H1 (cell line): ENCODE results near the gene FKBP6. TPM values are rescaled to one million over a fixed set of nuclear protein-coding genes. Genes with fewer than 3 reads are reported as not detected.

ENCODE experiments used
- CTCF ChIA-PET: fragments of 300-600 bp; sonication (Branson Sonifier 250); formaldehyde crosslinking; loops from one replicate; lab custom pipeline; 2021; ENCODE audit not compliant: partially characterized antibody; lab: Charles Lee
- POLR2A ChIA-PET: fragments of 300-600 bp; sonication (Branson Sonifier 250); formaldehyde crosslinking; loops from one replicate; lab custom pipeline; 2021; ENCODE audit warnings: inconsistent platforms; ENCODE audit not compliant: partially characterized antibody; lab: Charles Lee
- DNase-seq, 2 experiments: peaks; one replicate each; pipeline versions ENCODE4 v3.0.0 to v3.0.0-alpha.2; 2010 to 2022; ENCODE audit warnings: low spot score in 2 of 2, low read depth in 1 of 2, mixed read lengths in 1 of 2
- FAIRE-seq: peaks from 2 replicates; lab custom pipeline; 2011; peaks lifted over from hg19 to GRCh38; lab: Jason Lieb, UNC
- H2AFZ ChIP-seq: 2 replicates; pipeline ENCODE4 v1.8.1; 2012; ENCODE audit warnings: low read length, inconsistent platforms
- H2AK5ac ChIP-seq: 2 replicates; pipeline ENCODE4 v1.6.1; 2013; ENCODE audit warnings: low read depth, low read length
- H2BK120ac ChIP-seq: replicated peaks from 2 replicates; pipeline ENCODE3; 2013; ENCODE audit warnings: low read depth, low read length, inconsistent platforms
- H2BK12ac ChIP-seq: 2 replicates; pipeline ENCODE4 v1.6.1; 2013; ENCODE audit warnings: low read depth, low read length
- H2BK15ac ChIP-seq: 2 replicates; pipeline ENCODE4 v1.6.1; 2013; ENCODE audit warnings: low read length
- H2BK20ac ChIP-seq: 2 replicates; pipeline ENCODE4 v1.6.1; 2013; ENCODE audit warnings: low read length
- H2BK5ac ChIP-seq: 2 replicates; pipeline ENCODE4 v1.6.1; 2013; ENCODE audit warnings: low read depth, low read length
- H3K14ac ChIP-seq: 2 replicates; pipeline ENCODE4 v1.6.1; 2013; ENCODE audit warnings: inconsistent platforms; ENCODE audit not compliant: insufficient read length
- H3K18ac ChIP-seq: 2 replicates; pipeline ENCODE4 v1.6.1; 2013; ENCODE audit warnings: low read length; ENCODE audit errors: extremely low read depth
- H3K23ac ChIP-seq: 2 replicates; pipeline ENCODE4 v1.6.1; 2013; ENCODE audit warnings: inconsistent platforms; ENCODE audit not compliant: insufficient read length
- H3K23me2 ChIP-seq: 2 replicates; pipeline ENCODE4 v1.6.1; 2013; ENCODE audit warnings: low read depth, low read length
- H3K27ac ChIP-seq: 2 replicates; pipeline ENCODE4 v1.6.1; 2011; ENCODE audit warnings: low read depth, low read length, inconsistent platforms
- H3K27me3 ChIP-seq, 4 experiments: replicated peaks in 1 of 4; 1 replicate in 1 of 4; 2 replicates in 3 of 4; pipeline versions ENCODE4 v1.6.1 to v1.8.1; 2011 to 2013; ENCODE audit warnings: low read length in 3 of 4, mild to moderate bottlenecking in 3 of 4, inconsistent platforms in 2 of 4, mixed read lengths in 2 of 4, moderate library complexity in 1 of 4; ENCODE audit not compliant: control insufficient read depth in 3 of 4, insufficient read depth in 3 of 4; ENCODE audit errors: extremely low read depth in 1 of 4
- H3K36me3 ChIP-seq, 4 experiments: 2 replicates each; pipeline versions ENCODE4 v1.6.1 to v1.8.1; 2011 to 2013; ENCODE audit warnings: mild to moderate bottlenecking in 4 of 4, low read length in 3 of 4, moderate library complexity in 2 of 4, control low read depth in 1 of 4, inconsistent platforms in 1 of 4; ENCODE audit not compliant: insufficient read depth in 4 of 4, control insufficient read depth in 2 of 4
- H3K4ac ChIP-seq: replicated peaks from 2 replicates; pipeline ENCODE3; 2013; ENCODE audit warnings: low read length, low read depth, mixed read lengths, inconsistent platforms; ENCODE audit not compliant: insufficient read length
- H3K4me1 ChIP-seq, 4 experiments: replicated peaks in 1 of 4; 1 replicate in 1 of 4; 2 replicates in 3 of 4; pipeline versions ENCODE4 v1.6.1 to v1.8.1; 2011 to 2013; ENCODE audit warnings: low read length in 3 of 4, inconsistent platforms in 2 of 4, mixed read lengths in 1 of 4; ENCODE audit not compliant: insufficient read depth in 4 of 4, control insufficient read depth in 3 of 4
- H3K4me2 ChIP-seq, 2 experiments: 2 replicates each; pipeline versions ENCODE4 v1.6.1 to v1.8.1; 2011 to 2013; ENCODE audit warnings: low read depth in 2 of 2, low read length in 2 of 2, control low read depth in 1 of 2, inconsistent platforms in 1 of 2, mild to moderate bottlenecking in 1 of 2; ENCODE audit not compliant: insufficient read depth in 1 of 2
- H3K4me3 ChIP-seq, 4 experiments: fragments of 200-600, 300-600 bp in 1 of 4; sonication (generic), shearing (Covaris generic), sonication (Bioruptor Twin) in 1 of 4; 2 replicates each; pipeline versions ENCODE4 v1.5.1 to v1.8.1; 2011 to 2016; ENCODE audit warnings: low read length in 4 of 4, low read depth in 3 of 4, control low read depth in 2 of 4, inconsistent platforms in 2 of 4, mild to moderate bottlenecking in 2 of 4, mixed read lengths in 1 of 4, moderate library complexity in 1 of 4; ENCODE audit not compliant: insufficient read depth in 2 of 4; ENCODE audit errors: extremely low read depth in 1 of 4
- H3K56ac ChIP-seq: replicated peaks from 2 replicates; pipeline ENCODE3; 2013; ENCODE audit warnings: low read depth, mild to moderate bottlenecking, mixed read lengths, low read length, inconsistent platforms; ENCODE audit not compliant: insufficient read length
- H3K79me1 ChIP-seq: 2 replicates; pipeline ENCODE4 v1.6.1; 2013; ENCODE audit warnings: low read depth, low read length, control low read depth
- H3K79me2 ChIP-seq, 2 experiments: 2 replicates each; pipeline versions ENCODE4 v1.6.1 to v1.8.1; 2012 to 2013; ENCODE audit warnings: low read length in 2 of 2, mild to moderate bottlenecking in 2 of 2, inconsistent platforms in 1 of 2; ENCODE audit not compliant: insufficient read depth in 2 of 2, control insufficient read depth in 1 of 2
- H3K9ac ChIP-seq, 4 experiments: replicated peaks in 1 of 4; 1 replicate in 1 of 4; 2 replicates in 3 of 4; pipeline versions ENCODE4 v1.6.1 to v1.8.1; 2011 to 2013; ENCODE audit warnings: low read depth in 3 of 4, low read length in 3 of 4, control low read depth in 2 of 4, mild to moderate bottlenecking in 2 of 4, moderate library complexity in 2 of 4, inconsistent platforms in 1 of 4; ENCODE audit errors: extremely low read depth in 1 of 4
- H3K9me3 ChIP-seq, 2 experiments: 2 replicates each; pipeline versions ENCODE4 v1.6.1 to v1.8.1; 2012 to 2013; ENCODE audit warnings: mild to moderate bottlenecking in 2 of 2, moderate library complexity in 2 of 2, control low read depth in 1 of 2, inconsistent platforms in 1 of 2, low read depth in 1 of 2, low read length in 1 of 2, mixed read lengths in 1 of 2; ENCODE audit not compliant: insufficient read depth in 2 of 2
- H4K20me1 ChIP-seq, 2 experiments: replicated peaks in 1 of 2; 2 replicates each; pipeline versions ENCODE3 to v1.8.1; 2011 to 2013; ENCODE audit warnings: inconsistent platforms in 2 of 2, low read length in 2 of 2, mild to moderate bottlenecking in 1 of 2; ENCODE audit not compliant: insufficient read depth in 2 of 2, control insufficient read depth in 1 of 2
- H4K5ac ChIP-seq: 2 replicates; pipeline ENCODE4 v1.6.1; 2013; ENCODE audit warnings: low read length, low read depth, mixed read lengths, inconsistent platforms; ENCODE audit not compliant: insufficient read length
- H4K8ac ChIP-seq: 2 replicates; pipeline ENCODE4 v1.8.0; 2013; ENCODE audit warnings: mild to moderate bottlenecking, moderate library complexity, low read length, inconsistent platforms; ENCODE audit not compliant: insufficient read depth; ENCODE audit errors: extremely low read depth
- H4K91ac ChIP-seq: replicated peaks from 2 replicates; pipeline ENCODE3; 2013; ENCODE audit warnings: low read length, mixed read lengths, inconsistent platforms; ENCODE audit not compliant: insufficient read length
- CBX5 ChIP-seq: fragments of 300-800, 300-1000 bp; sonication (generic); IDR thresholded peaks from 2 replicates; pipeline ENCODE4 v1.7.1; 2016; ENCODE audit warnings: antibody characterized with exemption, low read length, low read depth
- EGR1 ChIP-seq: IDR thresholded peaks from 2 replicates; pipeline ENCODE4 v1.6.1; 2011; ENCODE audit warnings: low read depth, low read length, borderline replicate concordance
- FOSL1 ChIP-seq: IDR thresholded peaks from 2 replicates; pipeline ENCODE4 v1.6.1; 2011; ENCODE audit warnings: mild to moderate bottlenecking, low read depth, low read length, moderate library complexity; ENCODE audit not compliant: insufficient read depth
- JUND ChIP-seq: IDR thresholded peaks from 2 replicates; pipeline ENCODE4 v1.6.1; 2011; ENCODE audit warnings: mild to moderate bottlenecking, improper control_type of control experiment, low read length
- KDM1A ChIP-seq: fragments of 200-600, 300-600 bp; sonication (generic); IDR thresholded peaks from 2 replicates; pipeline ENCODE4 v1.7.1; 2016; ENCODE audit warnings: mild to moderate bottlenecking, low read length, borderline replicate concordance
- PHF8 ChIP-seq: fragments of 200-600 bp; sonication (generic); conservative IDR thresholded peaks from 2 replicates; pipeline ENCODE4 v1.7.1; 2012; ENCODE audit warnings: low read depth, mild to moderate bottlenecking, inconsistent platforms, low read length, moderate library complexity
- POLR2AphosphoS5 ChIP-seq: IDR thresholded peaks from 2 replicates; pipeline ENCODE4 v1.6.1; 2011; ENCODE audit warnings: low read depth, low read length
- SIN3A ChIP-seq, 2 experiments: IDR thresholded peaks in 1 of 2; conservative IDR thresholded peaks in 1 of 2; 2 replicates each; pipeline ENCODE4 v1.6.1; 2011 to 2012; ENCODE audit warnings: low read length in 2 of 2, improper control_type of control experiment in 1 of 2, low read depth in 1 of 2, mild to moderate bottlenecking in 1 of 2
- SIX5 ChIP-seq: IDR thresholded peaks from 2 replicates; pipeline ENCODE4 v1.6.1; 2011; ENCODE audit warnings: mild to moderate bottlenecking, low read depth, low read length
- SUZ12 ChIP-seq: fragments of 200-600 bp; sonication (generic); IDR thresholded peaks from 2 replicates; pipeline ENCODE4 v1.6.1; 2012; ENCODE audit warnings: mild to moderate bottlenecking, inconsistent platforms, low read length, moderate library complexity, mixed read lengths
- WGBS, 2 experiments: shearing (Covaris generic) in 1 of 2; methylation state at CpG; one replicate each; pipeline versions ENCODE4 v1.1.6 to v1.1.7; 2013 to 2015; ENCODE audit warnings: low lambda C conversion rate in 2 of 2, mixed read lengths in 2 of 2, inconsistent platforms in 1 of 2, low coverage in 1 of 2, missing lambda C conversion rate in 1 of 2; ENCODE audit not compliant: insufficient replicate concordance in 2 of 2, insufficient coverage in 1 of 2, insufficient read length in 1 of 2; ENCODE audit errors: extremely low coverage in 1 of 2, missing lambda C conversion rate in 1 of 2; 5-methylcytosine and 5-hydroxymethylcytosine counted together
- polyA plus RNA-seq, 7 experiments: library from polyadenylated mRNA; depleted of rRNA in 3 of 7; stranded (reverse) in 5 of 7; unstranded in 2 of 7; fragments of >200 nt in 5 of 7; fragments of 200-250 nt in 2 of 7; gene quantifications; 1 replicate in 5 of 7; 2 replicates in 1 of 7; 4 replicates in 1 of 7; pipeline versions ENCODE4 v1.2.1 to v1.2.3, GENCODE V29; 2011 to 2013; ENCODE audit warnings: missing spikeins in 2 of 7, mixed read lengths in 2 of 7
- total RNA-seq: library from RNA; stranded (reverse); fragmentation: NEBNext Ultra II Directional; extraction: Animal tissue kit (Norgen Biotek cat#: 25700); gene quantifications from 2 replicates; pipeline ENCODE4 v1.2.1, GENCODE V29; 2021
- TF ChIP-seq, protein P1 (sequence below), 3 experiments: IDR thresholded peaks; 1 replicate in 2 of 3; 2 replicates in 1 of 3; pipeline versions ENCODE4 v1.5.1 to v1.6.1; 2011; ENCODE audit warnings: low read length in 3 of 3, mild to moderate bottlenecking in 3 of 3, inconsistent platforms in 2 of 3, low read depth in 1 of 3, moderate library complexity in 1 of 3; ENCODE audit not compliant: insufficient read depth in 1 of 3; ENCODE audit errors: control extremely low read depth in 1 of 3

Gene FKBP6
- total and polyA plus RNA-seq, 2 of the 8 experiments (the other 6 are each of a cell fraction or from before 2014, with no cell fraction given) = 0.14 to 0.19 TPM

GRCh38 chr7:73341877-73342276 lies 13.9 kb downstream of the FKBP6 start:
- Histone ChIP-seq H3K9ac (no peak overlapping the region), H3K14ac (no peak overlapping the region), H2BK15ac (no peak overlapping the region), H2AK5ac (no peak overlapping the region), H2BK5ac (no peak overlapping the region), H3K27ac (no peak overlapping the region), H3K9me3 (no peaks in the 10 kb centered on the region), H3K56ac (no peak overlapping the region), H2AFZ (no peak overlapping the region), H4K20me1 (no peaks in the 10 kb centered on the region), H2BK120ac (no peak overlapping the region), H4K5ac (no peak overlapping the region), H3K18ac (no peak overlapping the region), H3K4me1 (peaks cover 0 to 17% (median 4%) of the 10 kb centered on the region in 4 experiments; a peak in 5 of 7 replicates), H3K4me3 (no peak overlapping the region), H3K79me2 (no peaks in the 10 kb centered on the region), H3K23ac (no peak overlapping the region), H2BK20ac (no peak overlapping the region), H4K8ac (no peak overlapping the region), H3K27me3 (no peaks in the 10 kb centered on the region; a peak in 1 of 7 replicates), H3K36me3 (no peaks in the 10 kb centered on the region), H3K23me2 (no peaks in the 10 kb centered on the region), H4K91ac (no peak overlapping the region), H3K4ac (no peak overlapping the region), H2BK12ac (no peak overlapping the region), H3K4me2 (no peak overlapping the region), H3K79me1 (no peaks in the 10 kb centered on the region)
- WGBS, 2 experiments = 90% methylated on average over 8 of the region's 8 CpGs; no CpG with 5 or more reads in 1 of the 2 experiments
- ChIA-PET CTCF (interaction anchor here (0.8 to 3.7 kb wide), 13 partner anchors 10 to 115 kb away, joined by 3 to 36 read pairs (median 5); no protein-coding TSS in a partner anchor), POLR2A (interaction anchor here (1.8 kb wide), 1 partner anchor 9 kb away, joined by 4 read pairs; no protein-coding TSS in a partner anchor)
- no peak for DNase-seq
- no peak for FAIRE-seq
- TF ChIP-seq SIX5 (no peak), PHF8 (no peak), SUZ12 (no peak), CBX5 (no peak), JUND (no peak), KDM1A (no peak), SIN3A (conservative IDR thresholded peaks at IDR 0.05 in 1 of 2, IDR thresholded peaks at IDR 0.05 in 1 of 2; ENCODE audit: low read depth in 1 of 2, low read length in 2 of 2) (no peak), FOSL1 (no peak), POLR2AphosphoS5 (no peak), EGR1 (no peak)
- TF ChIP-seq, protein P1, sequence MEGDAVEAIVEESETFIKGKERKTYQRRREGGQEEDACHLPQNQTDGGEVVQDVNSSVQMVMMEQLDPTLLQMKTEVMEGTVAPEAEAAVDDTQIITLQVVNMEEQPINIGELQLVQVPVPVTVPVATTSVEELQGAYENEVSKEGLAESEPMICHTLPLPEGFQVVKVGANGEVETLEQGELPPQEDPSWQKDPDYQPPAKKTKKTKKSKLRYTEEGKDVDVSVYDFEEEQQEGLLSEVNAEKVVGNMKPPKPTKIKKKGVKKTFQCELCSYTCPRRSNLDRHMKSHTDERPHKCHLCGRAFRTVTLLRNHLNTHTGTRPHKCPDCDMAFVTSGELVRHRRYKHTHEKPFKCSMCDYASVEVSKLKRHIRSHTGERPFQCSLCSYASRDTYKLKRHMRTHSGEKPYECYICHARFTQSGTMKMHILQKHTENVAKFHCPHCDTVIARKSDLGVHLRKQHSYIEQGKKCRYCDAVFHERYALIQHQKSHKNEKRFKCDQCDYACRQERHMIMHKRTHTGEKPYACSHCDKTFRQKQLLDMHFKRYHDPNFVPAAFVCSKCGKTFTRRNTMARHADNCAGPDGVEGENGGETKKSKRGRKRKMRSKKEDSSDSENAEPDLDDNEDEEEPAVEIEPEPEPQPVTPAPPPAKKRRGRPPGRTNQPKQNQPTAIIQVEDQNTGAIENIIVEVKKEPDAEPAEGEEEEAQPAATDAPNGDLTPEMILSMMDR (IDR thresholded peaks at IDR 0.05; ENCODE audit: control extremely low read depth in 1 of 3, insufficient read depth in 1 of 3, low read depth in 1 of 3, low read length in 3 of 3) = no peak
